DOHH2 (cell line): ENCODE measurements around the gene SEPTIN2.

Experiments used
- H3F3A ChIP-seq: fragments of 200-600 bp; sonication (generic), shearing (Covaris generic); 2 replicates; pipeline ENCODE4 v1.6.0; 2016; ENCODE audit warnings: antibody characterized with exemption, mild to moderate bottlenecking; ENCODE audit not compliant: control insufficient read depth, insufficient read depth
- H3K27ac ChIP-seq: fragments of 200-600 bp; sonication (generic); 2 replicates; pipeline ENCODE4 v1.5.1; 2014; ENCODE audit warnings: low read depth, mild to moderate bottlenecking, low read length, moderate library complexity
- H3K27me3 ChIP-seq: fragments of 200-600 bp; sonication (generic); 2 replicates; pipeline ENCODE4 v1.6.1; 2014; ENCODE audit warnings: mild to moderate bottlenecking, low read length, mixed read lengths; ENCODE audit not compliant: control insufficient read depth
- H3K36me3 ChIP-seq: fragments of 200-600 bp; sonication (generic); 2 replicates; pipeline ENCODE4 v1.6.1; 2014; ENCODE audit warnings: mild to moderate bottlenecking, low read length, moderate library complexity, mixed read lengths; ENCODE audit not compliant: control insufficient read depth
- H3K4me1 ChIP-seq: fragments of 200-600 bp; sonication (generic); 2 replicates; pipeline ENCODE4 v1.6.1; 2014; ENCODE audit warnings: mild to moderate bottlenecking, low read length, mixed read lengths; ENCODE audit not compliant: control insufficient read depth
- H3K4me2 ChIP-seq: fragments of 200-600 bp; sonication (generic); 2 replicates; pipeline ENCODE4 v1.6.0; 2014; ENCODE audit warnings: mild to moderate bottlenecking, low read length, moderate library complexity
- H3K4me3 ChIP-seq: fragments of 200-600 bp; sonication (generic); 2 replicates; pipeline ENCODE4 v1.5.1; 2014; ENCODE audit warnings: mild to moderate bottlenecking, low read length, mixed read lengths
- H3K79me2 ChIP-seq: fragments of 200-600 bp; sonication (generic); 2 replicates; pipeline ENCODE4 v1.6.1; 2014; ENCODE audit warnings: mild to moderate bottlenecking, low read length, mixed read lengths; ENCODE audit not compliant: control insufficient read depth
- H3K9me2 ChIP-seq: fragments of 200-600 bp; sonication (generic); replicated peaks from 2 replicates; pipeline ENCODE4 v1.6.1; 2014; ENCODE audit warnings: mild to moderate bottlenecking, low read length, mixed read lengths; ENCODE audit not compliant: control insufficient read depth
- H3K9me3 ChIP-seq: fragments of 200-600 bp; sonication (generic); 2 replicates; pipeline ENCODE4 v1.6.1; 2014; ENCODE audit warnings: antibody characterized with exemption, low read length, mixed read lengths; ENCODE audit not compliant: control insufficient read depth, insufficient read depth
- H4K20me1 ChIP-seq: fragments of 200-600 bp; sonication (generic); 2 replicates; pipeline ENCODE4 v1.6.0; 2014; ENCODE audit warnings: low read depth, mild to moderate bottlenecking, antibody characterized with exemption, low read length, moderate library complexity; ENCODE audit not compliant: control insufficient read depth, insufficient read depth
- CTCF ChIP-seq: fragments of 200-600 bp; sonication (generic); IDR thresholded peaks from one replicate; pipeline ENCODE4 v1.5.1; 2014; ENCODE audit warnings: antibody characterized with exemption, mild to moderate bottlenecking, low read depth, low read length; ENCODE audit not compliant: poor library complexity, severe bottlenecking
- EZH2phosphoT487 ChIP-seq: fragments of 200-600 bp; sonication (generic); IDR thresholded peaks from 2 replicates; pipeline ENCODE4 v1.6.1; 2017; ENCODE audit warnings: borderline replicate concordance, mild to moderate bottlenecking, antibody characterized with exemption, low read length, moderate library complexity, mixed read lengths

The SEPTIN2 gene

GRCh38 chr2:241315879-241316631 is at the start of gene SEPTIN2:
TSS of gene SEPTIN2 (plus strand) at chr2:241315925. CDS start at chr2:241324233, 8,308 bp downstream.
- Histone ChIP-seq H3K4me2 (peak within 1 kb of the TSS; percentile 93), H3K9me3 (no peaks in the 10 kb centered on the region), H3K4me1 (peaks cover 76% of the 10 kb centered on the region), H3K4me3 (peak within 1 kb of the TSS; percentile 87), H3K9me2 (no peaks in the 10 kb centered on the region), H4K20me1 (peaks cover 43% of the 10 kb centered on the region), H3K27ac (peak within 1 kb of the TSS; percentile 86), H3K36me3 (peaks cover 62% of the 10 kb centered on the region), H3K27me3 (no peaks in the 10 kb centered on the region), H3K79me2 (peaks cover 96% of the 10 kb centered on the region), H3F3A (peaks cover 12% of the 10 kb centered on the region)
- no peak for TF ChIP-seq EZH2phosphoT487

GRCh38 chr2:241267249-241268067 is 48.3 kb upstream of the SEPTIN2 start:
- TF ChIP-seq CTCF: peak; percentile 7
- TF ChIP-seq EZH2phosphoT487: no peak
- peaks cover 11% of the 10 kb centered on the region for H3K4me1 ChIP-seq
- H3F3A ChIP-seq: no peaks in the 10 kb centered on the region; the same call in 1 of the 2 replicates
- no peak overlapping the region for H3K4me3 ChIP-seq
- no peak overlapping the region for H3K27ac ChIP-seq
- H3K9me2 ChIP-seq: no peaks in the 10 kb centered on the region
- H4K20me1 ChIP-seq: peaks cover 11% of the 10 kb centered on the region
- H3K79me2 ChIP-seq: peaks cover 55% of the 10 kb centered on the region
- H3K4me2 ChIP-seq: no peak overlapping the region
- no peaks in the 10 kb centered on the region for H3K27me3 ChIP-seq
- no peaks in the 10 kb centered on the region for H3K9me3 ChIP-seq
- peaks cover 48% of the 10 kb centered on the region for H3K36me3 ChIP-seq

- Histone ChIP-seq H3K9me2 (no peaks in the 10 kb centered on the region), H3K27me3 (no peaks in the 10 kb centered on the region), H3K36me3 (peaks cover 40% of the 10 kb centered on the region), H3K79me2 (peaks cover 62% of the 10 kb centered on the region), H4K20me1 (peaks cover 11% of the 10 kb centered on the region), H3K4me2 (no peak overlapping the region), H3K9me3 (no peaks in the 10 kb centered on the region), H3K4me1 (peaks cover 17% of the 10 kb centered on the region), H3K27ac (no peak overlapping the region), H3K4me3 (no peak overlapping the region), H3F3A (no peaks in the 10 kb centered on the region; the same call in 1 of the 2 replicates)
- TF ChIP-seq CTCF (no peak), EZH2phosphoT487 (no peak)
Measured at GRCh38 chr2:241268306-241268705, 47.4 kb upstream of the SEPTIN2 start.
